Measurements from ENCODE around the gene ARPP21.

The ARPP21 gene

GRCh38 chr3:35787936-35788335, 148.6 kb downstream of the ARPP21 start:
- Histone ChIP-seq H3K27ac (no peak overlapping the region), H3K9me3 (ENCODE audit: severe bottlenecking) (no peaks in the 10 kb centered on the region), H3K4me3 (ENCODE audit: low read depth, low read length) (no peak overlapping the region), H3K36me3 (no peaks in the 10 kb centered on the region), H3K27me3 (ENCODE audit: insufficient read depth, low read depth, severe bottlenecking) (no peaks in the 10 kb centered on the region)
- no peak for DNase-seq
- TF ChIP-seq CTCF (IDR thresholded peaks at IDR 0.05; ENCODE audit: low read depth, low read length): no peak

- TF ChIP-seq CTCF (IDR thresholded peaks at IDR 0.05; ENCODE audit: low read depth, low read length): no peak
- Histone ChIP-seq H3K27ac (no peak overlapping the region), H3K4me3 (ENCODE audit: low read depth, low read length) (no peak overlapping the region), H3K27me3 (ENCODE audit: insufficient read depth, low read depth, severe bottlenecking) (no peaks in the 10 kb centered on the region), H3K9me3 (ENCODE audit: severe bottlenecking) (no peaks in the 10 kb centered on the region), H3K36me3 (no peaks in the 10 kb centered on the region)
- no peak for DNase-seq
Observed at GRCh38 chr3:35789042-35789831, 149.9 kb downstream of the ARPP21 start.

GRCh38 chr3:35790764-35791163, 151.4 kb downstream of the ARPP21 start:
- Histone ChIP-seq H3K4me3 (ENCODE audit: low read depth, low read length) (no peak overlapping the region), H3K9me3 (ENCODE audit: severe bottlenecking) (no peaks in the 10 kb centered on the region), H3K27ac (no peak overlapping the region), H3K36me3 (no peaks in the 10 kb centered on the region), H3K27me3 (ENCODE audit: insufficient read depth, low read depth, severe bottlenecking) (no peaks in the 10 kb centered on the region)
- DNase-seq: no peak
- no peak for TF ChIP-seq CTCF (IDR thresholded peaks at IDR 0.05; ENCODE audit: low read depth, low read length)

GRCh38 chr3:35793667-35794066, 154.3 kb downstream of the ARPP21 start:
- no peak for TF ChIP-seq CTCF (IDR thresholded peaks at IDR 0.05; ENCODE audit: low read depth, low read length)
- Histone ChIP-seq H3K27ac (no peak overlapping the region), H3K27me3 (ENCODE audit: insufficient read depth, low read depth, severe bottlenecking) (no peaks in the 10 kb centered on the region)

GRCh38 chr3:35800960-35801459, 161.7 kb downstream of the ARPP21 start:
- Histone ChIP-seq H3K36me3 (no peaks in the 10 kb centered on the region), H3K4me3 (ENCODE audit: low read depth, low read length) (no peak overlapping the region), H3K27ac (no peak overlapping the region), H3K9me3 (ENCODE audit: severe bottlenecking) (no peaks in the 10 kb centered on the region), H3K27me3 (ENCODE audit: insufficient read depth, low read depth, severe bottlenecking) (no peaks in the 10 kb centered on the region)
- DNase-seq: no peak
- no peak for TF ChIP-seq CTCF (IDR thresholded peaks at IDR 0.05; ENCODE audit: low read depth, low read length)

More at GRCh38 chr3:35793667-35794066, 154.3 kb downstream of the ARPP21 start:
- Histone ChIP-seq H3K4me3 (ENCODE audit: low read depth, low read length) (no peak overlapping the region), H3K9me3 (ENCODE audit: severe bottlenecking) (no peaks in the 10 kb centered on the region), H3K36me3 (no peaks in the 10 kb centered on the region)
- DNase-seq: no peak

Measured in WERI-Rb-1 (cell line).